Left renal cortex interstitium (tissue), 4 donors: ENCODE data around the gene LHPP. TPM values are rescaled to one million over a fixed set of nuclear protein-coding genes. Genes with fewer than 3 reads are reported as not detected.

Experiments
- DNase-seq, 4 donors: peaks; one replicate each; pipeline ENCODE4 v3.0.0-alpha.2; 2013; ENCODE audit warnings: low read depth in 4 of 4, low spot score in 2 of 4, missing footprints in 1 of 4
- polyA plus RNA-seq, 4 donors: library from polyadenylated mRNA; unstranded; fragments of 120-200 nt; gene quantifications; one replicate each; pipeline ENCODE4 v1.2.1, GENCODE V29; 2013; ENCODE audit not compliant: insufficient read length in 4 of 4

LHPP gene
- polyA plus RNA-seq, 4 donors, result 18.7 to 26.4 (median 22.0) TPM

DNA sequence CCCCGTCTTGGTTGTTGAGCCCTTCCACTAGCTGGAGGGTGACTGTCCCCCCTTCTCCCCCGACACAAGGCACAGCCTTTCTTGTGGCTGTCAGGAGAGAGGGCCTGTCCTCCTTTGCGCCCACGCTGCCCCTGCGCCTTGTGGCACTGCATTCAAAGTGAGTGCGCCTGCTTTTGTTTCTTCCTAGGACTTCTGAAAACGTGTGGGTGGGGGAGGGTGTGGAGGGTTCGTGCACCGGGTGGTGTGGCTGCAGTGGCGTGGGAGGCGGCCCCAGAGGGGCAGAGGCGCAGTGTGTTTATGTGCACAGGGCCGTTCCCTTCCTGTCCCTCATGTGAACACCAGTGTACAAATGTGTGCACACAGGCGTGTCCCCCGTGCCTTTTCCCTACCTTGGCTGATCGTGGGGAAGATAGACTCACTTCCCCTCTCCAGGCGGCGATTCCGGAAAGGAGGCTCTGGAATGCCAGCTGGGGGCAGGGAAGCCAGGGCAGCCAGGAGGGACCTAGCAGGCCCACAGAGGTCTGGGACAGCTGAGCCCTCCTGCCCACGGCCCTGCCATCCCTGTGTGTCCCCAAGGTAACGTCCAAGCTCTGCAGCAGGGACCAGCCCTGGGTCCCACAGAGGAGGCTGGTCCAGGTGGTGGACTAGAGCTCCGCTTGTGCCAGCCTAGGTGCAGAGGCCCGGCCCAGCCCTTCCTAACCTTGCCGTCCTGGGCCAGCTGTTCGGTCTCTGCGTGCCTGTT is 88.8 kb downstream of the LHPP start:
- no peak for DNase-seq

DNA sequence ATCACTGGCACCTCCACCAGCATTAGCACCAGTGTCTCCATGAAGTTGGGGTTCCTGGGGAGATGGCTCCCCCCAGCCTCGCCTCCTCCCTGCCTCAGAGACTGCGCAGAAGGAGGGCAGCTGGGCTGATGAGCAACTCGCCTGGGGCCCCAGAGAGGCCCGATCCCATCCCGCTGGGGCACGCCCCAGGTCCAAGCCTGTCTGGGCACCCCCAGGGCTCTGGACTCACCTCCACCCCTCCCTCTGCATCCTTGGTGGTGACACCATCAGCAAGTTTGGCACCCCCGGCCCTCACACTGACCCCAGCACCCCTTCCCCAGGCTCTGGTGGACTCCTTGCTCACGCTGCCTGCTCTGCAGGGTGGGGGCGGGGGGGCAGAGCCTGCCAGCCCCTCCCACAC is 89.5 kb downstream of the LHPP start:
- DNase-seq, result no peak

DNA sequence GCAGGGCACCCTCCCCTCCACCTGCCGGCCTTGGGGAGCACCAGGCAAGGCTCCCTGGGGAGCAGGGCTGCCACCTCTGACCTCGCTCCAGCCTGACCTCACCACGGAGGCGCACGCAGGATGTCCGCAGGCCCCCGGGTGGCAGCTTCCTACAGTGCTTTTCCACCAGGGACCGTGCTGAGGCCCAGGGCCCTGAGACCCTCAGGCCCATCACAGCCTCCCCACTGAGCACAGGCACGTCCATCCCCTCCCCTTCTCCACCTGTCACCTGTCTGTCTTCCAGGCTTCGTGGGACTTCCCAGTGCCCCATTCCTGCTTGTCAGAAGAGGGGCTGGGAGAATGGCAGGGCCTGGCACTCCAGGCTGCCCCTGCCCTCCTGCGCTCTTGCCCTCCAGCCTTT is 90.1 kb downstream of the LHPP start:
- DNase-seq, result no peak

DNA sequence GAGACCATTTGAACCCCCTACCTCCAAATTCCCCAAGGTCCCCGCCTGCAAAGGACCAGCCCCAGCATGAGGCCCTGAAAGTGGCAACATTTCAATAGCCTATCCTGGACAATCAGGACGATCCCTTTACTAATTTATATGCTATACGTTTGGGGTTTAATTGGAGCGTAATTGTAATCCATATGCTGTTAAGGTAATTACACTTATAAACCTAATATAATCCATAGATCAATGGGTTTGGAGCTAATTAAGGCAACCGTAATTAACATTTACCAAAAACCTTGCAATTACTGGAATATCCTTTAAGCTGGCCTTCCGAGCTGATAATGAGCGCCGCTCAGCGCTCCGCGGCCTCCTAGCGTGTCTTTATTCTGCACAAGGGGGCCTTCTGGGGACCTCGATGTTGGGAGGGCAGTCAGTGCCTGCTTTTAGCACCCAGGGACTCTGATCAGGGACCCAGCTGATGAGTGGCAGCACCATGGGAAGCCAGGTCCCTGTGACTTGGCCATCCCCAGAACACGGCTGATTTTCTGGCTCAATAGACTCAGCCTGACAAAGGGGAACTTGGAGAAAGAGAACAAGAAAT is 91.2 kb downstream of the LHPP start:
- DNase-seq, result no peak

DNA sequence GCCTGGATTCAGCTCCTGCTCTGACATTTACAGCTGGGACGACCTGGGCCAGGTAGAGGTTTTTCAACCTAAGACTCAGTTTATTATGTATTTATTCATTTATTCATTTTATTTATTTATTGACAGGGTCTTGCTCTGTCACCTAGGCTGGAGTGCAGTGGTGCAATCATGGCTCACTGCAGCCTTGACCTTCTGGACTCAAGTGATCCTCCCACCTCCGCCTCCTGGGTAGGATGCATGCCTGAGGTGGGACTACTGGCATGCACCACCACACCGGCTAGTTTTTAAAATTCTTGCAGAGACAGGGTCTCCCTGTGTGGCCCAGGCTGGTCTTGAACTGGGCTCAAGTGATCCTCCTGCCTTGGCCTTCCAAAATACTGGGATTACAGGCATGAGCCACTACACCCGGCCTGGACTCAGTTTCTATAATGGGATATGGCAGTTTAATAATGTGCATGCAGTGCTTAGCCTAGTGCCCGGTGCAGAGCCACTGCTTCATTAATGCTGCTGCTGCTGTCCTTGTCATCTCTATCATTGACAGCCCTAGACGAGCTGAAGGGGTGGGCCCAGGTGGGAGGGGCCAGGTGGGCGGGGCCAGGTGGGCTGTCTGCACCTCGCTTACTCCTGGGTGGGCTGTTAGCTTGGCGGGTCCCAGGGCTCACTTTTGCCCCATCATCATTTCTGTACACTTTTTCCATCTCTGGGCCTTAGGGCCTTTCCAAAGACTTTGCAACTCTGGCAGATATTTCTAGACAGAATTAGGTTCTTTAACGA is 92.6 kb downstream of the LHPP start:
- DNase-seq, result no peak

DNA sequence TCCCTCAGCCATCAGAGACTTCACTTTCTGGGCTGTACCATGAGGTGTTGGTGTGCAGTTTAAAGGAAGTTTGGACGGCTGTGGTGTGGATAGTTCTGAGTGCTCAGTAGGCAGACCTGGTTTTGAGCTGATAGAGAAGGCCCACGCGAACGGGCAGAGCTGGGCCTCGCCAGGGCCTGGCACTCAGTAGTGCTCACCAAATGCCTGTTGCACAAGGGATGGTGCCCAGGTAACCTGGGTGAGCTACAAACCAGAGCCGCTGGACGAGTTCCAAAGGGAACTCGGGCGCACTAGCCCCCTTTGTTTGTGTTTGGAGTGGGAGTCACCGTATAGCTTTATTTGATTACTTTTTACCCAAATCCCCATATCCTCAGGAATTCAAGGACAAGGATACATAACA is 95.5 kb downstream of the LHPP start:
- DNase-seq, result no peak

DNA sequence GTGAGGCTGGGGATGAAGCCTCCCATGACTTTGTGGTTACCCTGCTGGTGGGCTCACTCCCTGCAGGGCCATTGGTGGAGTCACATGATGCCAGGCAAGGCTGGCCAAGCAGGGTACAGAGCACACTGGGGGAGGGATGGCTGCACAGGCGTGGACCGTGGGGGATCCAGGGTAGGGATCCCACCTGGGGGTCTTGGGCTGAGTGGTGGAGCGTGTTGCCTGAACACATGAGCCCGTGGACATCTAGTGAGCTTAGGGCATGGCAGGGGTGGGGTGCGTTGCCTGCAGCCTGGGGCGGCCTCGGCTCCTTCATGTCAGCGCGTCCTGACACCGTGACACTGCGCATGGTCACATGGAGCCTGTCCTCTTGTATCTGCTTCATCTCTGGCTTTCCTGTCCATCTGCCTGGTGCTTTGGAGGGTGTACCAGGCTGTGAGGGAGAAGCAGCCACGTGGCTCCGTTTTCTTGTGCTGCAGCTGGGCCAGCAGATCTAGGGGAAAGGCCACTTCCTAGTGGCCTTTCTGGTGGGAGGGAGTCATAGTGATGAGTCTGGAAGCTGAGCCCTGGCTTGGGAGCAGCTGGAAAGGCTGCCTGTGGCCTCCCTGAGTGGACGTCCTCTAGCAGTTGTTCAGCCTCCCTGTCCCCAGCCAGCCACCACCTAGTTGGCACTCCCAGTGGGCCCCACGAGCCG is 96.2 kb downstream of the LHPP start:
- DNase-seq, result no peak

DNA sequence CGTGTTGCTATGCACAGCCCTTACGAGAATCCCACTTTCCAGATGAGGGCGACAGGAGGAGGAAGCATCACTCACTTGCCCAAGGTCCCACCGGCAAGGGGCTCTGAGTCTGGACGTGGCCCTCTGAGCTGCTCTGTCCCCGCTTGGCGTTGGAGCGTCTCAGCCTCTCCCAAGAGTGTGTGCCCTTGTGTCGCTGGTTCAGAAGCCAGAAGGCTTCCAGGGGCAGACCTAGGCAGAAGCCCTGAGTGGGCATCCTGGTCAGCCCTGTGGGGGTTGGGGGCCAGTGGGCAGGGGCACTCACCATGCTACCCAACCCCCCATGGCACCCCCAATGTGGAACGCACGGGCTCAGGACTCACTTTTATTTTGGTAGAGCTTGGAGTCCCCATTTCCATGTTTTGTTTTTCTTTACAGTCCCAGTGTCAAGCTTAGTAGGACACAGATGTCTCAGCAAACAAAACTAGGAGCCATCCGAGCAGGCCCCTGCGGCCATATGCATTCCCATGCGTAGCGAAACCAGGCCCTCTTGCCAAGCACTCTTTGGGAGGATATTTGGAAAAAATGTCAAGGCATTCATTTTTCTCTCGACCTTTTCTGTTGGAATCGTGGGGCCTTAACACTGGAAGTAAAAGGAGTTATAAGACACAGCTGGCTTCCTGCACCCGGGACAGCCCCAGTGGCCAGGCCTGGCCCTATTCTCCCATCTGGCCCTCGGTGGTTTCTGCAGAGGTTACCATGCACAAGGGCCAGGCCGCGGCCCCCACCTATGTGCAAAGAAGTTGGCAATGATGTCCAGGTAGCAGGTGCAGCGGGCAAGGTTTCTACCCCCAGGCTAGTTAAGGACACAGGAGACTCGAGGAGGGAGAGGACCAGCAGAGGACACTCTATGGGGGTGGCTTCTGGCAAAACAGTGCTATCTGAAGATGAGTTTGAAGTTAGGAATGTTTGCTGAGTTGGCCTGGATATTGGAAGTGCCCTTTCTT is 97.0 kb downstream of the LHPP start:
- DNase-seq, result no peak

DNA sequence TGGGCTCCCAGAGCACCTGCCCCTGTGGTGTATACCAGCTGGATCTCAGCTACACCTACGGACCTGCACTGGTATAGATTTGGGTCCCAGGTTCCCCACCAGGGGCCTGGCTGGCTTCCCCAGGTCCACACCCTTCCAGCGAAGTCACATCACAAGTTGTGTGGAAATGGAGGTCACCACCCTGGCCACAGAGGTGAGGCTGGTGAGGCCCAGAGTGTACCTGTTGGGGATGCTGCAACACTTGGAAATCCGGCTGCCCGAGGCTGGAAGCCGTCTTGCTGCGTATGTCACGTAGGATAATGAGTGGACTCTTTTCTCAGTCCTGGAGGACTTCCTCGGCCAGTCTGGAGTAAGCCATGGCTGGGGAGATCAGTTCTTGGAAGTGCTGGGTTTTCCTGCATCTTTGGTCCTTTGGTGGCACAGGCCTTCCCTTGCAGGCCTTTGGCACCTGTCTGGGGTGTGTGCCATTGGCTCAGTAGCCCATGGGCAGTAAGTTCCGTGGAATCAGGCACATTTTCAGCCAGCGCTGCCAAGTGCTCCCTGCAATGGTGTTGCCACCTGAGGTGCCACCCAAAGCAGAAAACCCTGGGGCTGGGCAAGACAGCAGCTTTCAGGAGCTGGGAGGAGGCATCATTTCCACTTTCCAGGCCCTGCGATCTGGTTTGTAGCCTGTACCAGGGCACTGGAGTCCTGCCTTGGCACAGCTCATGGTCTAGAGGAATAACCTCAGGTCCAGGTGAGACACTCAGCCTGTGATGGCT is 97.9 kb downstream of the LHPP start:
- no peak for DNase-seq

DNA sequence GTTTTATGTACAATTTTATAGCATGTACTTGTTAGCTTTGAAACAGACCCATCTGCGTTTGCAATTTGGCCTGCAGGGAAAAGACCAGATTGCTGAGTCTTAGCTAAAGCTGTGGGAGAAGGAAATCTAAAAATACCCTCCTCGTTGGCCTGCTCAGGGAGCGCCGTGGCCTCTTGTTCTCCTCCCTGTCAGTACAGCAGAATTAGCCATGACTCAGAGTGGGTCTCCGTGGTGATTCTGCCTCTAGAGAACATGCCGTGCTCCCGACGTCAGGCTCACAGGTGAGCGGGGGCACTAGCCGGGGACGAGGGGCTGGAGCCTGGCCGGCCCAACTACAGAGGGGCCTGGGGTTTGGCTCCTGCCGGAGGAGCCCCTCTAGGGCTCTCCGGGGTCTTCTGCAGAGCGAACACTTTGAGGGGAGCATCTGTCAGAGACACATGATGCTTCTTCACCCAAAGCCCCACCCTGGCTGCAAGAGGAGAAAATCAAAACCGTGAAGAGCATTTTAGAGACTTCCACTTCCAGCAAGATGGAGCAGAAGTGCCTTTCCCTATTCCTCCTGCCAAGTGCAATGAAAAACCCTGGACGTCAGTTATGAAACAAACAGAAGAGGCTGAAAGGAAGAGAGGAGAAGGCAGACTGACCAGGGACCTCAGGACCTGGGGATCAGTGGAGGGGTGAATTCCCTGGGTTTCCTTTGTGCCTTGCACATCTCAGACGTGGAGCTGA is 98.9 kb downstream of the LHPP start:
- DNase-seq, result no peak

DNA sequence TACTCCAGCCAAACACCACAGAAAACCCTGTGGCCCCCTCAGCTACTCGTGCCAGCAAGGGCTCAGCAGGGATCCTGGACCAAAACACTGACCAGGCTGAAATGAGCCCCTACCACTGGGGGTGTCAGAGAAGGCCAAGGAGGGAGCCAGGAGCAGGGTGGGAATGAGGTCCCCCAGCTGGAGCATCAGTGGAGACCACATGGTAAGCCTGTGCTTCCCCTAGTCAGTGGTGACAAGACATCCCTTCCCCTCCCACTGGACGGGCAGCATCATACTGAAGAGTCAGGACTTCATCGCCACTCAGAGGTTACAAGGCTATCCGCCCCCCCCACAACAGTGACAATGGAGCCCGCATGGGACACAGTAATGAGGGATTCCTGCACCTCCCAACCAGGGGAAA is 99.6 kb downstream of the LHPP start:
- no peak for DNase-seq

DNA sequence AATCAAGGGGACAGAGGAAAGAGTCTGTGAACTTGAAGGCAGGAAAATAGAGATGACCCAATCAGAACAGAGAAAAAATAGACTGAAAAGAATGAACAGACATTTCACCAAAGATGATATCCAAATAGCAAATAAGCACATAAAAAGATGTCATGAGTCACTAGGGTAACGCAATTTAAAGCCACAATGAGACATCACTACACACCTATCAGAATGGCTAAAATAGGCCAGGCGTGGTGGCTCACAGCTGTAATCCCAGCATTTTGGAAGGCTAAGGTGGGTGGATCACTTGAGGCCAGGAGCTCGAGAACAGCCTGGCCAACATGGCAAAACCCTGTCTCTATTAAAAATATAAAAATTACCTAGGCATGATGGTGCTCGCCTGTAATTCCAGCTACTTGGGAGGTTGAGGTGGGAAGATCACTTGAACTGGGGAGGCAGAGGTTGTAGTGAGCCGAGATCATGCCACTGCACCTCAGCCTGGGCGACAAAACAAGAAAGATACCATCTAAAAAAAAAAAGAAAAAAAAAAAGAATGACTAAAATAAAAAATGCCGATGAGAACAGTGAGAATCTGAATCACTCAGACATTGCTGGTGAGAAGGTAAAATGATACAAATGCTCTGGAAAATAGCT is 100.9 kb downstream of the LHPP start:
- DNase-seq, result no peak

DNA sequence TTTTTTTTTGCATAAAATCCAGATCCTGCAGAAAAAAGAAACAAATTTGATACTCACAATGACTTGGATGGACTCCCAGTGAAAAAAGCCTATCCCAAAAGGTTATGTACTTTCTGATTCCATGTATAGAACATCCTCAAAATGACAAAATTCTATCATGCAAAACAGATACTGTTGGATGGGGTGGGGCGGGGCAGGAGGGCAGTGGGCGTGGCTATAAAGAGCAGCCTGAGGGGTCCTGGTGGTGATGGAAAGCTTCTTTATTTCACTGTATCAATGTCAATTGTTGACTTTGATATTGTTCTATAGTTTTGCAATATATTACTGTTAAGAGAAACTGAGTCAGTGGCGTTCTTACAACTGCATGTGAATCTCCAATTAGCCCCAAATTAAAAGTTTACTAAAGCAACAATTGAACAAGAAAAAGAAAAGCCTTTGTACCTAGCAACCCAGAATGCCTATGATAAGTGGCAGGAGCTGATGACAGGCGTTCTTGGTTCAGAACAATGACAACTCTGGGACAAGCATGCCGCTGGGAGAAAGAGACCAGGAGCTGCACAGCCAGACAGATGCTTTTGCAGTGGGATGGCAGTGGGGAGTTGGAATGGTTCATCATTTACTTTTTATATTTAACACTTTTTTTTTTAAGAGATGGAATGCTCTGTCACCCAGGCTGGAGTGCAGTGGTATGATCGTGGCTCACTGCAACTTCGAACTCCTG is 101.9 kb downstream of the LHPP start:
- no peak for DNase-seq

DNA sequence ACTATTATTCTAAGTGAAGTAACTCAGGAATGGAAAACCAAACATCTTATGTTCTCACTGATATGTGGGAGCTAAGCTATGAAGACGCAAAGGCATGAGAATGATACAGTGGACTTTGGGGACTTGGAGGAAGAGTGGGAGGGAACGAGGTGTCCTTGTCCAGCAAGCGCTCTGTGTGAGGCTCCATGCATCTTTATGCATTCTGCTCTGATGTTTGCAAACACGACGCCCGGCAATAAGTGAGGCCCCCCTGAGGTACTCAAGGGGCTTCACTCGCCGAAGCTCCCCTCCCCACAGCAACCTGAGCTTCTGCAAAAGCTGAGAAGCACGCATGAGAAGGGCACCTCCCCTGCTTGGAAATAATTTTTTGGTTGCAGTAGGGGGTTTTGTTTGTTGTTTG is 103.3 kb downstream of the LHPP start:
- no peak for DNase-seq

DNA sequence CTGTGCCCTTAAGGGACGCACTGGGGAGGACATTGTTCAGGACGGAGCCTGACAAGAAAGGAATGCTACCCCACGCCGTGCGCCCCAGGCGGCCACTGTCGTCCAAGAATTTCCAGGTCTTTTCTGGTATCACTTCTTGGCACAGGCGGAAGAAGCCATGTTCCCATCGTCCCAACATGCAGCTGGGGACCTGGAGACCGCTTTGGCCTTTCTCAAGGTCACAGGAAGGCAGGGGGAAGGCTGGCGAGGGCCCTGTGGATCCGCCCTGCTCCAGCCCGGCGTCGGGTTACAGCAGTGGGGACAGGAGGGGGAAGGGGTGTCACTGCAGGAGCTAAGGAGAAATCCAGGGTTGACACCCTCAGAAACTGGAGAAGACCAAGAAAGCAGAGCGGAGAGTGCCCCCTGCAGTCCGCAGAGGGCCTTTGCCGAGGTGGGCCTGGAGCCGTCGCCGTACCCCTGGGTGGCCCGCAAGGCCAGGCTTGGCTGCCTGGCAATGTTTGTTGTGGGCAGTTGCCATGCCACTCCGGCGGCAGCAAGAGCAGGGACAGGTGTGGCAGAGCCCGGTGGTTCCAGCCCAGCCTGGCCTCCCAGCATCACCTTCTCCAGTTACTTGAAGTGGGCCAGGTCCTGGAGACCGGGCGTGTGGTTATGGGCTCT is 104.1 kb downstream of the LHPP start:
- DNase-seq, result peak in 1 of 4 donors; percentile 51

DNA sequence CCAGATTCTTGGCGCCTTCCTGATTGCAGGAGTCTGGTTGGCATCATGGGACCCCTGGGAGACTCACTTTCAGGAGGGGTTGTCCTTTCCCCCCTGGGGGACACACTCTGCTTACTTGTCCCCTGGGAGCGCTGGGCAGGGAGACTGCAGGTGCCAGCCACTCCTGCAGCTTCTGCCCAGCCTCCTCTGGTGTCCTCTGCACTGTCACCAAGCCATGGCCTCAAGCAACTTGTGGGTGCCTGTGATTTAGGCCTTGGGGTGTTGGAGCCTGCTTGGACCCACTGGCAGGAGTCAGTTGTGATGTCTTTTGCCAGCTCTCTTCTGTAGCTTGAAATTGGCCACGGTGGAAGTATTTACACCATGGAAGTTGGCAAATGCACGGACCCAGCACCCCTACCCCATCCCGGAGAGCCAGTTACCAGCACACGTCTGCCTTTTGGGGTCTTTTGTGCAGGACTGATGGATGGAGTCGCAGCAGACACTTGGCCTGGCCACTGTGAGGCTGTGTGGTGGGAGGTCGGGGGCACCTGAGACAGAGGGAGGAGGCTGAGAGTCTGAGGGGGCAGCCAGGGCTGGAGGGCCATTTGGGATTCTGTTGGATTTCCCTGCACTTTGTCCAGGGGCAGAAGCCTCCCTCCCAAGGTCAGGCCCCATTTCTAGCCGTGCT is 104.7 kb downstream of the LHPP start:
- no peak for DNase-seq
